HG02885 (cell line): ENCODE measurements around the gene B4GALT6.
"Not testable (repeated sequence)": the region's sequence is repeated elsewhere in the genome, so short reads cannot be mapped to it uniquely, and the experiment has no call there.

Experiments used
- ATAC-seq: cut with Tn5 transposase; IDR thresholded peaks from one replicate; pipeline ENCODE4 v1.9.1; 2021; ENCODE audit warnings: mild to moderate bottlenecking; ENCODE audit not compliant: unreplicated experiment, poor library complexity

B4GALT6 gene

GRCh38 chr18:31684279-31685096, at the start of gene B4GALT6:
B4GALT6 (minus strand) TSS chr18:31684581; CDS start chr18:31684426, 155 bp downstream.
- peak; percentile 43 for ATAC-seq

GRCh38 chr18:31731628-31732027, 47.2 kb upstream of the B4GALT6 start:
- ATAC-seq, result no peak

- not testable (repeated sequence) for ATAC-seq
These were observed 44.8 kb upstream of the B4GALT6 start for GRCh38 chr18:31729196-31729595.

GRCh38 chr18:31723990-31724711, 39.8 kb upstream of the B4GALT6 start:
- no peak for ATAC-seq

GRCh38 chr18:31723639-31723989, 39.2 kb upstream of the B4GALT6 start:
- no peak for ATAC-seq

- peak; percentile 100 for ATAC-seq
These were observed 38.1 kb upstream of the B4GALT6 start for GRCh38 chr18:31722369-31722957.

GRCh38 chr18:31721601-31722000, 37.2 kb upstream of the B4GALT6 start:
- no peak for ATAC-seq

GRCh38 chr18:31720867-31721266, 36.5 kb upstream of the B4GALT6 start:
- no peak for ATAC-seq

GRCh38 chr18:31719363-31720006, 35.1 kb upstream of the B4GALT6 start:
- no peak for ATAC-seq

- no peak for ATAC-seq
These were observed 34.0 kb upstream of the B4GALT6 start for GRCh38 chr18:31718386-31718785.

GRCh38 chr18:31716362-31716761, 32.0 kb upstream of the B4GALT6 start:
- peak; percentile 70 for ATAC-seq

- ATAC-seq, result no peak
These were observed 27.2 kb upstream of the B4GALT6 start for GRCh38 chr18:31711365-31712172.

- peak; percentile 72 for ATAC-seq
These were observed 26.4 kb upstream of the B4GALT6 start for GRCh38 chr18:31710826-31711225.

- no peak for ATAC-seq
These were observed 23.4 kb upstream of the B4GALT6 start for GRCh38 chr18:31707815-31708214.

GRCh38 chr18:31702449-31702848, 18.1 kb upstream of the B4GALT6 start:
- no peak for ATAC-seq

- no peak for ATAC-seq
These were observed 17.4 kb upstream of the B4GALT6 start for GRCh38 chr18:31701744-31702143.

- ATAC-seq, result no peak
These were observed 16.6 kb upstream of the B4GALT6 start for GRCh38 chr18:31700990-31701389.

GRCh38 chr18:31697351-31698298, 13.2 kb upstream of the B4GALT6 start:
- no peak for ATAC-seq

- ATAC-seq, result no peak
These were observed 11.6 kb upstream of the B4GALT6 start for GRCh38 chr18:31695989-31696388.
